H1 (cell line): ENCODE results near the gene ST3GAL3. TPM values are rescaled to one million over a fixed set of nuclear protein-coding genes. Genes with fewer than 3 reads are reported as not detected.

ENCODE experiments used
- CTCF ChIA-PET: fragments of 300-600 bp; sonication (Branson Sonifier 250); formaldehyde crosslinking; loops from one replicate; lab custom pipeline; 2021; ENCODE audit not compliant: partially characterized antibody; lab: Charles Lee
- POLR2A ChIA-PET: fragments of 300-600 bp; sonication (Branson Sonifier 250); formaldehyde crosslinking; loops from one replicate; lab custom pipeline; 2021; ENCODE audit warnings: inconsistent platforms; ENCODE audit not compliant: partially characterized antibody; lab: Charles Lee
- DNase-seq, 2 experiments: peaks; one replicate each; pipeline versions ENCODE4 v3.0.0 to v3.0.0-alpha.2; 2010 to 2022; ENCODE audit warnings: low spot score in 2 of 2, low read depth in 1 of 2, mixed read lengths in 1 of 2
- FAIRE-seq: peaks from 2 replicates; lab custom pipeline; 2011; peaks lifted over from hg19 to GRCh38; lab: Jason Lieb, UNC
- H2AFZ ChIP-seq: 2 replicates; pipeline ENCODE4 v1.8.1; 2012; ENCODE audit warnings: low read length, inconsistent platforms
- H2AK5ac ChIP-seq: 2 replicates; pipeline ENCODE4 v1.6.1; 2013; ENCODE audit warnings: low read depth, low read length
- H2BK120ac ChIP-seq: replicated peaks from 2 replicates; pipeline ENCODE3; 2013; ENCODE audit warnings: low read depth, low read length, inconsistent platforms
- H2BK12ac ChIP-seq: 2 replicates; pipeline ENCODE4 v1.6.1; 2013; ENCODE audit warnings: low read depth, low read length
- H2BK15ac ChIP-seq: 2 replicates; pipeline ENCODE4 v1.6.1; 2013; ENCODE audit warnings: low read length
- H2BK20ac ChIP-seq: 2 replicates; pipeline ENCODE4 v1.6.1; 2013; ENCODE audit warnings: low read length
- H2BK5ac ChIP-seq: 2 replicates; pipeline ENCODE4 v1.6.1; 2013; ENCODE audit warnings: low read depth, low read length
- H3K14ac ChIP-seq: 2 replicates; pipeline ENCODE4 v1.6.1; 2013; ENCODE audit warnings: inconsistent platforms; ENCODE audit not compliant: insufficient read length
- H3K18ac ChIP-seq: 2 replicates; pipeline ENCODE4 v1.6.1; 2013; ENCODE audit warnings: low read length; ENCODE audit errors: extremely low read depth
- H3K23ac ChIP-seq: 2 replicates; pipeline ENCODE4 v1.6.1; 2013; ENCODE audit warnings: inconsistent platforms; ENCODE audit not compliant: insufficient read length
- H3K23me2 ChIP-seq: 2 replicates; pipeline ENCODE4 v1.6.1; 2013; ENCODE audit warnings: low read depth, low read length
- H3K27ac ChIP-seq: 2 replicates; pipeline ENCODE4 v1.6.1; 2011; ENCODE audit warnings: low read depth, low read length, inconsistent platforms
- H3K27me3 ChIP-seq, 4 experiments: replicated peaks in 1 of 4; 1 replicate in 1 of 4; 2 replicates in 3 of 4; pipeline versions ENCODE4 v1.6.1 to v1.8.1; 2011 to 2013; ENCODE audit warnings: low read length in 3 of 4, mild to moderate bottlenecking in 3 of 4, inconsistent platforms in 2 of 4, mixed read lengths in 2 of 4, moderate library complexity in 1 of 4; ENCODE audit not compliant: control insufficient read depth in 3 of 4, insufficient read depth in 3 of 4; ENCODE audit errors: extremely low read depth in 1 of 4
- H3K36me3 ChIP-seq, 4 experiments: 2 replicates each; pipeline versions ENCODE4 v1.6.1 to v1.8.1; 2011 to 2013; ENCODE audit warnings: mild to moderate bottlenecking in 4 of 4, low read length in 3 of 4, moderate library complexity in 2 of 4, control low read depth in 1 of 4, inconsistent platforms in 1 of 4; ENCODE audit not compliant: insufficient read depth in 4 of 4, control insufficient read depth in 2 of 4
- H3K4ac ChIP-seq: replicated peaks from 2 replicates; pipeline ENCODE3; 2013; ENCODE audit warnings: low read length, low read depth, mixed read lengths, inconsistent platforms; ENCODE audit not compliant: insufficient read length
- H3K4me1 ChIP-seq, 4 experiments: replicated peaks in 1 of 4; 1 replicate in 1 of 4; 2 replicates in 3 of 4; pipeline versions ENCODE4 v1.6.1 to v1.8.1; 2011 to 2013; ENCODE audit warnings: low read length in 3 of 4, inconsistent platforms in 2 of 4, mixed read lengths in 1 of 4; ENCODE audit not compliant: insufficient read depth in 4 of 4, control insufficient read depth in 3 of 4
- H3K4me2 ChIP-seq, 2 experiments: 2 replicates each; pipeline versions ENCODE4 v1.6.1 to v1.8.1; 2011 to 2013; ENCODE audit warnings: low read depth in 2 of 2, low read length in 2 of 2, control low read depth in 1 of 2, inconsistent platforms in 1 of 2, mild to moderate bottlenecking in 1 of 2; ENCODE audit not compliant: insufficient read depth in 1 of 2
- H3K4me3 ChIP-seq, 4 experiments: fragments of 200-600, 300-600 bp in 1 of 4; sonication (generic), shearing (Covaris generic), sonication (Bioruptor Twin) in 1 of 4; 2 replicates each; pipeline versions ENCODE4 v1.5.1 to v1.8.1; 2011 to 2016; ENCODE audit warnings: low read length in 4 of 4, low read depth in 3 of 4, control low read depth in 2 of 4, inconsistent platforms in 2 of 4, mild to moderate bottlenecking in 2 of 4, mixed read lengths in 1 of 4, moderate library complexity in 1 of 4; ENCODE audit not compliant: insufficient read depth in 2 of 4; ENCODE audit errors: extremely low read depth in 1 of 4
- H3K56ac ChIP-seq: replicated peaks from 2 replicates; pipeline ENCODE3; 2013; ENCODE audit warnings: low read depth, mild to moderate bottlenecking, mixed read lengths, low read length, inconsistent platforms; ENCODE audit not compliant: insufficient read length
- H3K79me1 ChIP-seq: 2 replicates; pipeline ENCODE4 v1.6.1; 2013; ENCODE audit warnings: low read depth, low read length, control low read depth
- H3K79me2 ChIP-seq, 2 experiments: 2 replicates each; pipeline versions ENCODE4 v1.6.1 to v1.8.1; 2012 to 2013; ENCODE audit warnings: low read length in 2 of 2, mild to moderate bottlenecking in 2 of 2, inconsistent platforms in 1 of 2; ENCODE audit not compliant: insufficient read depth in 2 of 2, control insufficient read depth in 1 of 2
- H3K9ac ChIP-seq, 4 experiments: replicated peaks in 1 of 4; 1 replicate in 1 of 4; 2 replicates in 3 of 4; pipeline versions ENCODE4 v1.6.1 to v1.8.1; 2011 to 2013; ENCODE audit warnings: low read depth in 3 of 4, low read length in 3 of 4, control low read depth in 2 of 4, mild to moderate bottlenecking in 2 of 4, moderate library complexity in 2 of 4, inconsistent platforms in 1 of 4; ENCODE audit errors: extremely low read depth in 1 of 4
- H3K9me3 ChIP-seq, 2 experiments: 2 replicates each; pipeline versions ENCODE4 v1.6.1 to v1.8.1; 2012 to 2013; ENCODE audit warnings: mild to moderate bottlenecking in 2 of 2, moderate library complexity in 2 of 2, control low read depth in 1 of 2, inconsistent platforms in 1 of 2, low read depth in 1 of 2, low read length in 1 of 2, mixed read lengths in 1 of 2; ENCODE audit not compliant: insufficient read depth in 2 of 2
- H4K20me1 ChIP-seq, 2 experiments: replicated peaks in 1 of 2; 2 replicates each; pipeline versions ENCODE3 to v1.8.1; 2011 to 2013; ENCODE audit warnings: inconsistent platforms in 2 of 2, low read length in 2 of 2, mild to moderate bottlenecking in 1 of 2; ENCODE audit not compliant: insufficient read depth in 2 of 2, control insufficient read depth in 1 of 2
- H4K5ac ChIP-seq: 2 replicates; pipeline ENCODE4 v1.6.1; 2013; ENCODE audit warnings: low read length, low read depth, mixed read lengths, inconsistent platforms; ENCODE audit not compliant: insufficient read length
- H4K8ac ChIP-seq: 2 replicates; pipeline ENCODE4 v1.8.0; 2013; ENCODE audit warnings: mild to moderate bottlenecking, moderate library complexity, low read length, inconsistent platforms; ENCODE audit not compliant: insufficient read depth; ENCODE audit errors: extremely low read depth
- H4K91ac ChIP-seq: replicated peaks from 2 replicates; pipeline ENCODE3; 2013; ENCODE audit warnings: low read length, mixed read lengths, inconsistent platforms; ENCODE audit not compliant: insufficient read length
- EGR1 ChIP-seq: IDR thresholded peaks from 2 replicates; pipeline ENCODE4 v1.6.1; 2011; ENCODE audit warnings: low read depth, low read length, borderline replicate concordance
- MAX ChIP-seq: IDR thresholded peaks from 2 replicates; pipeline ENCODE4 v1.6.1; 2012; ENCODE audit warnings: inconsistent platforms
- RBBP5 ChIP-seq: IDR thresholded peaks from 2 replicates; pipeline ENCODE4 v1.7.1; 2012; ENCODE audit warnings: low read depth, mild to moderate bottlenecking, inconsistent platforms, low read length, moderate library complexity, borderline replicate concordance
- TAF1 ChIP-seq: IDR thresholded peaks from 2 replicates; pipeline ENCODE4 v1.6.1; 2011; ENCODE audit warnings: mild to moderate bottlenecking, low read depth, low read length
- TCF12 ChIP-seq: IDR thresholded peaks from 2 replicates; pipeline ENCODE4 v1.6.1; 2011; ENCODE audit warnings: low read depth, mild to moderate bottlenecking, low read length
- WGBS, 2 experiments: shearing (Covaris generic) in 1 of 2; methylation state at CpG; one replicate each; pipeline versions ENCODE4 v1.1.6 to v1.1.7; 2013 to 2015; ENCODE audit warnings: low lambda C conversion rate in 2 of 2, mixed read lengths in 2 of 2, inconsistent platforms in 1 of 2, low coverage in 1 of 2, missing lambda C conversion rate in 1 of 2; ENCODE audit not compliant: insufficient replicate concordance in 2 of 2, insufficient coverage in 1 of 2, insufficient read length in 1 of 2; ENCODE audit errors: extremely low coverage in 1 of 2, missing lambda C conversion rate in 1 of 2; 5-methylcytosine and 5-hydroxymethylcytosine counted together
- polyA plus RNA-seq, 7 experiments: library from polyadenylated mRNA; depleted of rRNA in 3 of 7; stranded (reverse) in 5 of 7; unstranded in 2 of 7; fragments of >200 nt in 5 of 7; fragments of 200-250 nt in 2 of 7; gene quantifications; 1 replicate in 5 of 7; 2 replicates in 1 of 7; 4 replicates in 1 of 7; pipeline versions ENCODE4 v1.2.1 to v1.2.3, GENCODE V29; 2011 to 2013; ENCODE audit warnings: missing spikeins in 2 of 7, mixed read lengths in 2 of 7
- total RNA-seq: library from RNA; stranded (reverse); fragmentation: NEBNext Ultra II Directional; extraction: Animal tissue kit (Norgen Biotek cat#: 25700); gene quantifications from 2 replicates; pipeline ENCODE4 v1.2.1, GENCODE V29; 2021

Gene ST3GAL3
- total and polyA plus RNA-seq, 2 of the 8 experiments (the other 6 are each of a cell fraction or from before 2014, with no cell fraction given): 6.8 to 7.0 TPM

- H4K8ac ChIP-seq: no peak overlapping the region
- no peak overlapping the region; the same call in 1 of the 2 replicates for H3K27ac ChIP-seq
- peak overlapping the region; percentile 66; the same call in 1 of the 2 replicates for H2AFZ ChIP-seq
- no peak overlapping the region for H2BK120ac ChIP-seq
- peak overlapping the region; percentile 57 for H4K5ac ChIP-seq
- no peaks in the 10 kb centered on the region for H4K20me1 ChIP-seq
- peak overlapping the region; percentile 59 for H3K4ac ChIP-seq
- peak overlapping the region; percentile 28 for H4K91ac ChIP-seq
- H3K56ac ChIP-seq: no peak overlapping the region
- no peak overlapping the region for H3K14ac ChIP-seq
- CTCF ChIA-PET: interaction anchor here (0.9 to 4.4 kb wide), 2 partner anchors 49 kb away, joined by 6 to 31 read pairs; partner anchors contain the start of gene ARTN
- H3K36me3 ChIP-seq: no peaks in the 10 kb centered on the region
- H2BK15ac ChIP-seq: peak overlapping the region; percentile 1; the same call in 1 of the 2 replicates
- no peak overlapping the region; a peak in 1 of 8 replicates for H3K4me3 ChIP-seq
- no peaks in the 10 kb centered on the region for H3K9me3 ChIP-seq
- peak overlapping the region; percentile 51 for H2BK20ac ChIP-seq
- peaks cover 3% of the 10 kb centered on the region; the same call in 1 of the 2 replicates for H3K23me2 ChIP-seq
- no peaks in the 10 kb centered on the region; a peak in 1 of 7 replicates for H3K27me3 ChIP-seq
- H3K18ac ChIP-seq: peak overlapping the region; percentile 49; the same call in 1 of the 2 replicates
- H2BK12ac ChIP-seq: peak overlapping the region; percentile 73
- H3K23ac ChIP-seq: no peak overlapping the region
- peaks cover 9 to 23% (median 15%) of the 10 kb centered on the region in 4 experiments for H3K4me1 ChIP-seq
- no peaks in the 10 kb centered on the region for H3K79me1 ChIP-seq
- peak overlapping the region; percentile 36; the same call in 1 of the 2 replicates for H2BK5ac ChIP-seq
- H3K9ac ChIP-seq: no peak overlapping the region
- 37% methylated on average over 3 of the region's 12 CpGs; no CpG with 5 or more reads in 1 of the 2 experiments for WGBS, 2 experiments
- TF ChIP-seq RBBP5: no peak
- peak; percentile 30; the same call in 1 of the 2 replicates for TF ChIP-seq TAF1
- TF ChIP-seq MAX: peak; percentile 38
- 0 out of 2 replicates have a peak, but pooled peaks have one; percentile 31 for TF ChIP-seq TCF12
- no peak for TF ChIP-seq EGR1
- TF ChIP-seq, all 59 proteins: peak for 3
- peak overlapping the region; percentile 16 to 37; a peak in 2 of 4 replicates for H3K4me2 ChIP-seq
- POLR2A ChIA-PET: interaction anchor here (0.9 to 1.2 kb wide), 5 partner anchors 10 to 119 kb away, joined by 3 to 4 read pairs (median 3); no protein-coding TSS in a partner anchor
- FAIRE-seq: peak; percentile 19
- DNase-seq: peak in 1 of 2 experiments; percentile 67
- no peaks in the 10 kb centered on the region for H3K79me2 ChIP-seq
- no peak overlapping the region for H2AK5ac ChIP-seq
Observed at GRCh38 chr1:43885279-43885801, 178.0 kb downstream of the ST3GAL3 start.
